Activated CD4-positive, alpha-beta memory T cell treated with anti-CD3 and anti-CD28 coated beads, Interleukin-2, amount 10 ng/mL, durations not matched to agents 7 days and 5 days (primary cell): Measurements from ENCODE around the gene DERA. TPM values are rescaled to one million over a fixed set of nuclear protein-coding genes. Genes with fewer than 3 reads are reported as not detected.
"Not testable (repeated sequence)": the region's sequence is repeated elsewhere in the genome, so short reads cannot be mapped to it uniquely, and the experiment has no call there.

Source experiments
- CTCF ChIA-PET: fragments of 350-600 bp; sonication (Branson Sonifier 250); formaldehyde crosslinking; loops from one replicate; lab custom pipeline; 2021; ENCODE audit warnings: antibody characterized with exemption, inconsistent platforms; lab: Charles Lee
- POLR2A ChIA-PET: fragments of 350-600 bp; sonication (Branson Sonifier 250); formaldehyde crosslinking; loops from one replicate; lab custom pipeline; 2021; ENCODE audit warnings: antibody characterized with exemption; lab: Charles Lee
- DNase-seq: peaks from one replicate; pipeline ENCODE4 v3.0.0-alpha.2; 2020
- H3K27ac Mint-ChIP-seq: one replicate; pipeline ENCODE4 v1.8.0; 2021; ENCODE audit warnings: mild to moderate bottlenecking, mixed read lengths
- H3K27me3 Mint-ChIP-seq: one replicate; pipeline ENCODE4 v1.8.0; 2021; ENCODE audit warnings: mixed read lengths
- H3K36me3 Mint-ChIP-seq: one replicate; pipeline ENCODE4 v1.8.0; 2021; ENCODE audit warnings: low read depth, mixed read lengths
- H3K4me1 Mint-ChIP-seq: one replicate; pipeline ENCODE4 v1.8.0; 2021; ENCODE audit warnings: mixed read lengths
- H3K4me3 Mint-ChIP-seq: one replicate; pipeline ENCODE4 v1.8.0; 2021; ENCODE audit warnings: mild to moderate bottlenecking, mixed read lengths
- H3K9me3 Mint-ChIP-seq: one replicate; pipeline ENCODE4 v1.8.0; 2021; ENCODE audit warnings: mixed read lengths
- total RNA-seq, 2 experiments: library from RNA; stranded (reverse); gene quantifications; one replicate each; pipeline ENCODE4 v1.2.3, GENCODE V29; 2021

Gene DERA
- 10 to 100 TPM; 21.3 to 24.4 TPM for total RNA-seq

DNA sequence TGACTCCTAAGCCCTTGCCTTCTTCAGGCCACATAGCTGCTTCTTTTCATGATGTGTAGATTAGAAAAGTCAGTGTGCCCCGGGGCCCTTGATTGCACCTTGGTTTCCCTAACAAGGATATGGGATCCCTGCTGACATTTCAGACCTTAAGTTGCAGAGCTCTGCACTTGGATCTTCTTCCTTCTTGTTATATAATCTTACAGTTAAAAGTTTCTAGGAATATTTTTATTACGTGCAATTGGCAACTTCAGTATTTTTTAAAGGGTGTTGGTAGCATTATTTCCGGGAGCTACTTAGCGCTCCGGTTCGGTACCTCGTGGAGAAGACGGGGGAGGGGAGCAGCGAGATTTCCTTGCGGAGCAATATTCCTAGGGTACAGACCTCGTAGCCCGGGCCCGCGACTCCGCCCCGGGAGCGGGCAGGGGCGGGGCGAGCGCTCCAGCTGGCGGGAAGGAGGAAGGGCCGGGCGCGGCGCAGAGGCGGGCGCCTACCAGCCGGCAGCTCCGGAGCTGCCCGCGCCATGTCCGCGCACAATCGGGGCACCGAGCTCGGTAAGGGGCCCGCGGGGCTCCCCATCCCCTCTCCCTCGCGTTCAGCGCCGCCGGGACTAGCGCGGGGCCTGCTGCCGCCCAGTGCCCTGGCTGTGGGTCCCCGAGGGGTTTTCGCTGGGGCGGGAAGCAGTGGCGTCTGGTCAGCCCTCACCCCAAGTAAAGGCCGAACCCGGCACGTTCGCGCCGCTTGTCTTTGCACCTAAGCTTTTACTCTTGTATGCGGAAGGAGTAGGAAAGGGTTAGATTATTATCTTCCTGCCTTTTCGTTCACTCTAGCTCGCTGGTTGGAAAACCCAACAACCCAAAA lies at the start of gene DERA:
DERA (plus strand) TSS at position 469 of the 858 bp plus-strand sequence; CDS start at position 521, 52 bp downstream.
- H3K27ac Mint-ChIP-seq, result peak within 1 kb of the TSS; percentile 61
- peak; percentile 60 for DNase-seq
- H3K9me3 Mint-ChIP-seq, result no peaks in the 10 kb centered on the region
- H3K36me3 Mint-ChIP-seq, result no peaks in the 10 kb centered on the region
- CTCF ChIA-PET, result interaction anchor here (0.6 to 2.7 kb wide), 10 partner anchors 9 to 378 kb away, joined by 3 to 41 read pairs (median 5); no protein-coding TSS in a partner anchor
- peak within 1 kb of the TSS; percentile 80 for H3K4me3 Mint-ChIP-seq
- H3K4me1 Mint-ChIP-seq, result peaks cover 20% of the 10 kb centered on the region
- POLR2A ChIA-PET, result interaction anchor here (1.2 to 2.5 kb wide), 11 partner anchors 10 to 377 kb away, joined by 3 to 39 read pairs (median 5); partner anchors contain the start of genes EPS8 and STRAP
- H3K27me3 Mint-ChIP-seq, result no peaks in the 10 kb centered on the region

DNA sequence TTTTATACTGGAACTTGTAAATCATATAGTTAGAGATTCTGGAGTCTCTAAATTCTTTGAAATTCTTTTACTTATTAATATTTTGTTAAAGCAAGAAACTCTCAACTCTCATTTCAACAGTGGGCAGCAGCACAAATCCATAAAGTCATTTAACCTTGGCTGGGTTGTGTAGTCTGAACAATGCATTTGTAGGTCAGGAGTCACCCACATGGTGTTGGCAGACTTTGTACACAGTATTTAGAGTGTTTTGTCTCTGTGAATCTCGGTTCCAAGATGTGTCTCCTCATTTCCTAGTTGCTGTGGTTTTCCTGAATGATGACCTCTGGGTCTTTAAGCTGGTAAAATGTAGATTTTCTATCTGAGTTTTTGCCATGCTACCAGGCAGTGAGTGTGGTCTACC lies 49.7 kb upstream of the DERA start:
- no peak for DNase-seq
- Mint-ChIP-seq H3K36me3 (no peaks in the 10 kb centered on the region), H3K4me1 (peaks cover 7% of the 10 kb centered on the region), H3K4me3 (no peak overlapping the region), H3K27ac (no peak overlapping the region), H3K27me3 (peaks cover 26% of the 10 kb centered on the region), H3K9me3 (no peaks in the 10 kb centered on the region)
- ChIA-PET CTCF (no interaction called here), POLR2A (no interaction called here)

DNA sequence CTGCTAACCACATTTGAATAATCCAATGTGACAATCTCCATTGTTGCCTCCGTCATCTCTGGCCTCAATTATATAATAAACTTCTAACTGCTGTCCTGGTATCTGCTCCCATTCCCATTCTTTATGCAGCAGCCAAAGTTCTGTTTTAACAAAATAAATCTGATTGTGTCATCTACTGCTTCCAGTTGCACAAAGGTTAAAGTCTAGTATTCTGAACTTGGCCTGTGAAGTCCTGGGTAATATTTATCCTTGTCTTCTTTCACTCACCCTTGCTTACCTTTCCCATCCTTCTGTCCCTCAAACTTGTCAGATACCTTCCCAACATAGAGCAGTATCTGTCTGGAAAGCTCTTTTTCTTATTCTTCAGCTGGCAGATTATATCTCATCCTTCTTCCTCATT lies 48.3 kb upstream of the DERA start:
- no peak overlapping the region for H3K27ac Mint-ChIP-seq
- DNase-seq, result no peak
- H3K4me3 Mint-ChIP-seq, result no peak overlapping the region
- H3K4me1 Mint-ChIP-seq, result peaks cover 7% of the 10 kb centered on the region
- no peaks in the 10 kb centered on the region for H3K36me3 Mint-ChIP-seq
- H3K27me3 Mint-ChIP-seq, result peaks cover 31% of the 10 kb centered on the region
- H3K9me3 Mint-ChIP-seq, result no peaks in the 10 kb centered on the region
- ChIA-PET POLR2A (no interaction called here), CTCF (interaction anchor here (1.2 kb wide), 1 partner anchor 278 kb away, joined by 4 read pairs; no protein-coding TSS in a partner anchor)

DNA sequence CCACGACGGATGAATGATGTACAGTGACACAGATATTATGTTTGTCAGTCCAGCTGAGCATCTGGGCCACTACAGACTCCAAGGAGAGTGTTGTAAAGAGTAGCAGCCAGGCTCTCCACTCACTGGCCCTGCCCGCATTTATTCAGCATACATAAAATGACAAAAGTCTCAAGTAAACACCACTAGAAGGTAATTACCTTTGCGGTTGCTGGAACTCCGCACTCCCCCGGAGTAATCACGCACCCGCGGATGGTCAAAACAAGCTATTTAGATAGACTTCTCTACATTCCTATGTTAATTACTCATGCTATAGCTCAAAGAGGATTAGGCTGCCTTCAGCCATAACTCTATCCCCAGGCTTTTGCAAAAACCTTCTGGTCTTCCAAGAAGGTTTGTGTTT lies 47.8 kb upstream of the DERA start:
- Mint-ChIP-seq H3K36me3 (no peaks in the 10 kb centered on the region), H3K27me3 (peaks cover 33% of the 10 kb centered on the region), H3K4me3 (no peak overlapping the region), H3K27ac (no peak overlapping the region), H3K9me3 (no peaks in the 10 kb centered on the region), H3K4me1 (peaks cover 7% of the 10 kb centered on the region)
- CTCF ChIA-PET, result interaction anchor here (0.8 to 1.2 kb wide), 2 partner anchors 275 to 279 kb away, joined by 3 to 4 read pairs; no protein-coding TSS in a partner anchor
- POLR2A ChIA-PET, result no interaction called here
- DNase-seq, result no peak

DNA sequence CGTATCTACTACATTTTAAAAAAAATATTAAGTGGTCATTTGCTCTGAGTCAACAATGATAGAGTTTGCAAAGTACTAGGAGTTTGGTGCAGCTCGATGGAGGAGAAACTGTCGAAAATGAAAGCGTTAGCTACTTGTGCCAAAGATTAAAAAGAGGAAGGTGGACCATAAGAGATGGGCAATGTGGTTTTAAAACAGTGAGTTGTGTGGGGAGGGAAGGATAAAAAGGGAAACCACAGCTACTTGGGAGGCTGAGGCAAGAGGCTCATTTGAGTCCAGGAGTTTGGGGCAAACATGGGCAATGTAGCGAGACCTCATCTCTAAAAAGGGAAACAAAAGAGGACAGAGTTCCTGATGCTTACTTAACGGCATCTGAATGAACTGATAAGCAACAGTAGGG lies 47.1 kb upstream of the DERA start:
- Mint-ChIP-seq H3K27me3 (peaks cover 31% of the 10 kb centered on the region), H3K4me1 (peaks cover 7% of the 10 kb centered on the region), H3K27ac (no peak overlapping the region), H3K36me3 (no peaks in the 10 kb centered on the region), H3K9me3 (no peaks in the 10 kb centered on the region), H3K4me3 (peak overlapping the region; percentile 0)
- ChIA-PET CTCF (interaction anchor here (0.8 kb wide), 1 partner anchor 275 kb away, joined by 3 read pairs; no protein-coding TSS in a partner anchor), POLR2A (no interaction called here)
- no peak for DNase-seq

DNA sequence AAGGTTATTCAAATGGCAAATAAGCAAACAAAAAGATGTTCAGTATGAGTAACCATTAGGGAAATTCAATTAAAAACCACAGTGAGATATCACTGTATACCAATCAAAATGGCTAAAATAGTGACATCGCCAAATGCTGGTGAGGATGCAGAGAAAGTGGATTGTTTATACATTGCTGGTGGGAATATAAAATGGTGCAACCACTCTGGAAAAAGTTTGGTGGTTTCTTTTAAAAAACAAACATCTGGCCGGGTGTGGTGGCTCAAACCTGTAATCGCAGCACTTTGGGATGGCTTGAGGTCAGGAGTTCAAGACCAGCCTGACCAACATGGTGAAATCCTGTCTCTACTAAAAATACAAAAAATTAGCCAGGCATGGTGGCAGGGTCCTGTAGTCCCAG lies 42.9 kb upstream of the DERA start:
- DNase-seq, result no peak
- Mint-ChIP-seq H3K36me3 (no peaks in the 10 kb centered on the region), H3K27ac (no peak overlapping the region), H3K4me1 (peaks cover 7% of the 10 kb centered on the region), H3K27me3 (peaks cover 20% of the 10 kb centered on the region), H3K9me3 (no peaks in the 10 kb centered on the region), H3K4me3 (no peak overlapping the region)
- CTCF ChIA-PET, result no interaction called here
- POLR2A ChIA-PET, result no interaction called here

DNA sequence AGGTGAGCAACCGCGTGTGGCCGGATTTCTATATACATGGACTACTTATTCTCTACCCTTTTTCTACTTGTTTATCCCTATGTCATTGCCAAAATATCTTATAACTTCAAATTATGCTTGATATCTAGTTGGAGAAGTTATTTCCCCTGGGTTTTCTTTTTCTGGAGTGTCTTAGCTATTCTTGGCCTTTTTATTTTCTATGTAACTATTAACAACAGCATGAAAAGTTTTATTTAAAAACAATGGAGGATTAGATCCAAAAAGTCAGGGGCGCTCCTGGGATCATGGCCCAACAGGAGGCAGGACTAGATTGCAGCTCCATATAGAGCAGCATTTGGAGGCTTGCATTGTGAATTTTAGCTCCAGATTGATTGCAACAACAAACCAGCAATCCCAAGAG lies 37.6 kb upstream of the DERA start:
- Mint-ChIP-seq H3K4me3 (no peak overlapping the region), H3K27ac (no peak overlapping the region), H3K27me3 (peaks cover 2% of the 10 kb centered on the region), H3K9me3 (no peaks in the 10 kb centered on the region), H3K36me3 (no peaks in the 10 kb centered on the region), H3K4me1 (peaks cover 2% of the 10 kb centered on the region)
- POLR2A ChIA-PET, result no interaction called here
- no peak for DNase-seq
- CTCF ChIA-PET, result interaction anchor here (0.7 to 1.4 kb wide), 4 partner anchors 16 to 283 kb away, joined by 3 read pairs; no protein-coding TSS in a partner anchor

DNA sequence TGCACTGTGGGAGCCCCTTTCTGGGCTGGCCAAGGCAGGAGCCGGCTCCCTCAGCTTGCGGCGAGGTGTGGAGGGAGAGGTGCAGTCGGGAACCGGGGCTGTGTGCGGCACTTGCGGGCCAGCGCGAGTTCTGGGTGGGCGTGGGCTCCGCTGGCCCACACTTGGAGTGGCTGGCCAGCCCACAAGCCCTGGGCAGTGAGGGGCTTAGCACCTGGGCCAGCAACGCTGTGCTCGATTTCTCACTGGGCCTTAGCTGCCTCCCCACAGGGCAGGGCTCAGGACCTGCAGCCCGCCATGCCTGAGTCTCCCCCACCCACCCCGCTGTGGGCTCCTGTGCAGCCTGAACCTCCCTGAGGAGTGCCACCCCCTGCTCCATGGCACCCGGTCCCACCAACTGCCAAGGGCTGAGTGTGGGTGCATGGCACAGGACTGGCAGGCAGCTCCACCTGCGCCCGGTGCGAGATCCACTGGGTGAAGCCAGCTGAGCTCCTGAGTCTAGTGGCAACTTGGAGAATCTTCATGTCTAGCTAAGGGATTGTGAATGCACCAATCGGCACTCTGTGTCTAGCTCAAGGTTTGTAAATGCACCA lies 36.5 kb upstream of the DERA start:
- H3K9me3 Mint-ChIP-seq, H3K4me3 Mint-ChIP-seq, POLR2A ChIA-PET, DNase-seq, H3K36me3 Mint-ChIP-seq, H3K4me1 Mint-ChIP-seq, H3K27me3 Mint-ChIP-seq, H3K27ac Mint-ChIP-seq: not testable (repeated sequence)
- CTCF ChIA-PET, result interaction anchor here (1.4 kb wide), 1 partner anchor 23 kb away, joined by 3 read pairs; no protein-coding TSS in a partner anchor

DNA sequence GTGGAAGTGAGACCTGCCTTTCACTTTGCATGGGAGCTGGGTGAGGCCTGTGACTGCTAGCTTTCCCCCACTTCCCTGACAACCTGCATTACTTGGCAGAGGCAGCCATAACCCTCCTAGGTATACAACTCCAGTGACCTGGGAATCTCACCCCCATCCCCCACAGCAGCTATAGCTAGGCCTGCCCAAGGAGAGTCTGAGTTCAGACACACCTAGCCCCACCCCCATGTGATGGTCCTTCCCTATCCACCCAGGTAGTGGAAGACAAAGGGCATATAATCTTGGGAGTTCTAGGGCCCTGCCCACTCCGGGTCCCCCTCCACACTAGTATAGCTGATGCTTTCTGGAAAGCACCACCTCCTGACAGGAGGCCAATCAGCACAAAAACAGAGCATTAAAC lies 35.3 kb upstream of the DERA start:
- ChIA-PET CTCF (interaction anchor here (1.0 kb wide), 1 partner anchor 18 kb away, joined by 3 read pairs; no protein-coding TSS in a partner anchor), POLR2A (no interaction called here)
- Mint-ChIP-seq H3K4me1 (peaks cover 4% of the 10 kb centered on the region), H3K27me3 (peaks cover 2% of the 10 kb centered on the region), H3K9me3 (no peaks in the 10 kb centered on the region), H3K27ac (no peak overlapping the region), H3K36me3 (no peaks in the 10 kb centered on the region), H3K4me3 (no peak overlapping the region)
- DNase-seq, result no peak

DNA sequence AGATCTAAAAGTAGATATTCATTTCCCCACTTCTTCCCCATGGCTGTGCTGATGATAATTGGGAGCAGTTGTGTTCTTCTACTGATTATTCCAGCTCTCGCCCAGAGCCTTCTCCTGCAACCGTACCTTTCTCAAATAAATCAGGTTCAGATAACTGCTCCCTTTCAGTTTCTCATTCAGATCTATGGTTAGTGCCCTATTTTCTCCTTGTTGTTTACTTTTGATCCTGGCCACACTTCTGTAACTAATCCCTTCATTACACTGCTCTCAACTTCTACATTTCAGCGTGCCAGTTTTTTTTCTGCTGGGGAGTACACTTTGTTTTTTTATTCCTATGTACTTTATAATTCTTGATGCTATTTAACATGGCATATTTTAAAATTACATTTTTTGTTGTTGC lies 31.7 kb upstream of the DERA start:
- Mint-ChIP-seq H3K4me3 (no peak overlapping the region), H3K27me3 (peaks cover 2% of the 10 kb centered on the region)
- CTCF ChIA-PET, result no interaction called here

DNA sequence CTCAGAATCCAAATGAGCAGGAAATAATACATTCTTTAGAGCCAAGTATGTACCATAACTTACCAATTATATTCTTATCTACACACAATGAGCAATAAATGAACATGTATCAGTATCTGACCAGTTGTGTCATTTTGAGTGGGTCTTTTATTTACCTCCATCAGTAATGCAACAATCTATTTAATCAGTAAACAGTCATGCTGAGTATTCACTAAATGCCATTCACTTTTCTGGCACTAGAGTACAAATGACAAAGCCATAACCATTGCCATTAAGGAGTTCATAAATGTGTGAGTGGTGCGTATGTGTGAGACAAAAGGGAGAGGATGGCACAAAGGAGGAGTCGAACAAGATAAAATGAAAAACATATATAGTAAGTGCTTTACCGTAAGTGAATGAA lies 30.4 kb upstream of the DERA start:
- POLR2A ChIA-PET, result interaction anchor here (3.6 kb wide), 1 partner anchor 30 kb away, joined by 39 read pairs; the partner anchor contains the start of gene DERA

More for the DNA sequence above, 31.7 kb upstream of the DERA start:
- Mint-ChIP-seq H3K4me1 (peaks cover 25% of the 10 kb centered on the region), H3K27ac (no peak overlapping the region), H3K9me3 (no peaks in the 10 kb centered on the region), H3K36me3 (peaks cover 17% of the 10 kb centered on the region)
- POLR2A ChIA-PET, result no interaction called here
- DNase-seq, result no peak

DNA sequence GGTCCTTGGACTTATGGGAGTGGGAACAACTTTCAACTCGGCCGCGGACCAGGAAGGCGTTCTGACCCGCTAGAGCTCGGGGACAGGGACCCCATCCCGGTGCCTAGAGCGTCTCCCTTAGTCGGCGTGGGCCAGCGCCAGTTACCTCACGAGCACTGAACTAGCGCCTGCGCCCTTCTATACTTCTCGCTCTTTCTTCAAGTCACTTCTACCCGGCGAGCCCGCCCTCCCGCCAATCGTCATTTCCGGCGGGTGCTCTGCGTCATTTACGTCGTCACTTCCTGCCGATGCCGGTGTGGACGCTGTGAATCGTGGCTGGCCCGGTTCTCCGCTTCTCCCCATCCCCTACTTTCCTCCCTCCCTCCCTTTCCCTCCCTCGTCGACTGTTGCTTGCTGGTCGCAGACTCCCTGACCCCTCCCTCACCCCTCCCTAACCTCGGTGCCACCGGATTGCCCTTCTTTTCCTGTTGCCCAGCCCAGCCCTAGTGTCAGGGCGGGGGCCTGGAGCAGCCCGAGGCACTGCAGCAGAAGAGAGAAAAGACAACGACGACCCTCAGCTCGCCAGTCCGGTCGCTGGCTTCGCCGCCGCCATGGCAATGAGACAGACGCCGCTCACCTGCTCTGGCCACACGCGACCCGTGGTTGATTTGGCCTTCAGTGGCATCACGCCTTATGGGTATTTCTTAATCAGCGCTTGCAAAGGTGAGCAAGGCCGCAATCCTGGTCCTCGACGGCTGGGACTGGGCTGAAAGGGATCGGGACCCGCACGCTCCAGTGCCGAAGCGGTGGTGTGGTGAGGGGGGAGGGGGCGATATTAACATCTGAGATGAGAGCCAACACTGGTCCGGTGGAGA lies 28.8 kb upstream of the DERA start, which contains the start of gene STRAP:
STRAP (plus strand) TSS at position 270 of the 854 bp plus-strand sequence; CDS start at position 591, 321 bp downstream.
- peaks cover 46% of the 10 kb centered on the region for H3K4me1 Mint-ChIP-seq
- ChIA-PET POLR2A (interaction anchor here (0.6 to 3.6 kb wide), 15 partner anchors 11 to 348 kb away, joined by 3 to 39 read pairs (median 3); partner anchors contain the start of gene DERA), CTCF (interaction anchor here (0.6 to 2.0 kb wide), 6 partner anchors 15 to 298 kb away, joined by 3 to 8 read pairs (median 4); partner anchors contain the start of gene DERA)
- no peaks in the 10 kb centered on the region for H3K27me3 Mint-ChIP-seq
- peaks cover 44% of the 10 kb centered on the region for H3K36me3 Mint-ChIP-seq
- peak; percentile 97 for DNase-seq
- peak within 1 kb of the TSS; percentile 95 for H3K27ac Mint-ChIP-seq
- H3K9me3 Mint-ChIP-seq, result no peaks in the 10 kb centered on the region
- peak within 1 kb of the TSS; percentile 97 for H3K4me3 Mint-ChIP-seq

More for the DNA sequence above, 30.4 kb upstream of the DERA start:
- Mint-ChIP-seq H3K36me3 (peaks cover 27% of the 10 kb centered on the region), H3K4me3 (peak overlapping the region; percentile 22), H3K27ac (no peak overlapping the region), H3K4me1 (peaks cover 32% of the 10 kb centered on the region), H3K9me3 (no peaks in the 10 kb centered on the region), H3K27me3 (no peaks in the 10 kb centered on the region)
- CTCF ChIA-PET, result no interaction called here
- no peak for DNase-seq
